Upper lobe of right lung (tissue), 1 donor: ENCODE measurements around the gene NINJ2. TPM values are rescaled to one million over a fixed set of nuclear protein-coding genes. Genes with fewer than 3 reads are reported as not detected.
"Not testable (repeated sequence)": the region's sequence is repeated elsewhere in the genome, so short reads cannot be mapped to it uniquely, and the experiment has no call there.

Experiments used
- ATAC-seq: fragments of 200-7000 bp; cut with Tn5 transposase; one replicate; pipeline ENCODE4 v1.9.1; 2020; ENCODE audit warnings: mild to moderate bottlenecking, moderate library complexity
- DNase-seq: peaks from one replicate; pipeline ENCODE4 v3.0.0-alpha.2; 2020
- H3K27ac ChIP-seq: fragments of 200-600 bp; one replicate; pipeline ENCODE4 v1.8.0; 2022
- H3K27me3 ChIP-seq: fragments of 200-600 bp; one replicate; pipeline ENCODE4 v1.8.0; 2022; ENCODE audit warnings: mild to moderate bottlenecking
- H3K36me3 ChIP-seq: fragments of 200-600 bp; one replicate; pipeline ENCODE4 v1.8.0; 2022
- H3K4me1 ChIP-seq: fragments of 200-600 bp; one replicate; pipeline ENCODE4 v1.8.0; 2022
- H3K4me3 ChIP-seq: fragments of 200-600 bp; one replicate; pipeline ENCODE4 v1.8.0; 2022; ENCODE audit warnings: mild to moderate bottlenecking
- H3K9me3 ChIP-seq: fragments of 200-600 bp; one replicate; pipeline ENCODE4 v1.8.0; 2022
- intact Hi-C: fragments of 100-400 bp; cut with DNase I; formaldehyde crosslinking; loops from one replicate; pipeline ENCODE4 v1.11.0; 2022
- long read RNA-seq: library from polyadenylated mRNA; unstranded; transcript quantifications from one replicate; pipeline ENCODE4 v2.0.0, GENCODE V29; 2021
- total RNA-seq: library from RNA; stranded (reverse); fragmentation: NEBNext Ultra II Directional; extraction: Animal tissue kit (Norgen Biotek cat#: 25700); gene quantifications from one replicate; pipeline ENCODE4 v1.2.1, GENCODE V29; 2021
- TF ChIP-seq, protein P1 (sequence below): fragments of 200-600 bp; IDR thresholded peaks from one replicate; pipeline ENCODE4 v1.8.0; 2022; ENCODE audit warnings: antibody characterized with exemption
- donor health status: DM: no; HTN: yes; CAD: no; lungs with severe emphysema.

The NINJ2 gene, protein sequence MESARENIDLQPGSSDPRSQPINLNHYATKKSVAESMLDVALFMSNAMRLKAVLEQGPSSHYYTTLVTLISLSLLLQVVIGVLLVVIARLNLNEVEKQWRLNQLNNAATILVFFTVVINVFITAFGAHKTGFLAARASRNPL
- total RNA-seq, result 23.4 TPM
- long read RNA-seq, transcript NINJ2-205 (4 exons, 670 nt), result major isoform, 12 of 18 reads
- long read RNA-seq, partial matches to known transcripts, result 0 of 18 reads
- long read RNA-seq, other reads (novel, unspliced or antisense), result 5 of 18 reads

DNA sequence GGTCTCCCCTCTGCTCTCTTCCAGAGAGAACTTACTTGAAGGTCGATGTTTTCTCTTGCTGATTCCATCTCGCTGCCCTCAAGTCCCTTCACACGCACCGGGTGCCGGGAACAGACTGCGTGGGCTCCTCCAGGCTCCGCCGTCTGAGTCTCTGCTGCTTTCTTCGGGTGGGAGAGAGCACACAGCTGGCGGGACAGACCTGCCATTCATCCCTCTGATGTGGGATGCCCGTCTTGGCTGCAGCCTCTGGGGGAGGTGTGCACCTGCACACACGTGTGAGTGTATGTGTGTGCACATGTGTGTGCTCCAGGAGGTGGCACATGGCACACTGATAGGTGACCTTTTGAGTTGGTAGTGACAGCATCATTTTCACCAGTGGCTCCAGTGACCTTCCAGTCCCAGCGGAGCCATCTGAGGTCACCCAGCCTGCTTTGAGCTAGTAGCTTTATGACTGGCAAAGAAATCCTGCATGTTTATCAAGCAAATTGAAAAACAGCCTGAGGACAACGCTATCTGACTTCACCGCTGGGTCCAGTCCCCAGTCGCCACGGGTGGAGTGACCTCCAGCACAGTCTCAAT is at the start of gene NINJ2:
NINJ2 (minus strand) TSS at position 153 of the 579 bp plus-strand sequence; CDS start at position 68, 85 bp downstream.
- intact Hi-C loops, result no loop called here
- peaks cover 5% of the 10 kb centered on the region for H3K4me1 ChIP-seq
- TF ChIP-seq, protein P1, sequence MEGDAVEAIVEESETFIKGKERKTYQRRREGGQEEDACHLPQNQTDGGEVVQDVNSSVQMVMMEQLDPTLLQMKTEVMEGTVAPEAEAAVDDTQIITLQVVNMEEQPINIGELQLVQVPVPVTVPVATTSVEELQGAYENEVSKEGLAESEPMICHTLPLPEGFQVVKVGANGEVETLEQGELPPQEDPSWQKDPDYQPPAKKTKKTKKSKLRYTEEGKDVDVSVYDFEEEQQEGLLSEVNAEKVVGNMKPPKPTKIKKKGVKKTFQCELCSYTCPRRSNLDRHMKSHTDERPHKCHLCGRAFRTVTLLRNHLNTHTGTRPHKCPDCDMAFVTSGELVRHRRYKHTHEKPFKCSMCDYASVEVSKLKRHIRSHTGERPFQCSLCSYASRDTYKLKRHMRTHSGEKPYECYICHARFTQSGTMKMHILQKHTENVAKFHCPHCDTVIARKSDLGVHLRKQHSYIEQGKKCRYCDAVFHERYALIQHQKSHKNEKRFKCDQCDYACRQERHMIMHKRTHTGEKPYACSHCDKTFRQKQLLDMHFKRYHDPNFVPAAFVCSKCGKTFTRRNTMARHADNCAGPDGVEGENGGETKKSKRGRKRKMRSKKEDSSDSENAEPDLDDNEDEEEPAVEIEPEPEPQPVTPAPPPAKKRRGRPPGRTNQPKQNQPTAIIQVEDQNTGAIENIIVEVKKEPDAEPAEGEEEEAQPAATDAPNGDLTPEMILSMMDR, result no peak
- no peak within 1 kb of the TSS for H3K27ac ChIP-seq
- H3K9me3 ChIP-seq, result no peaks in the 10 kb centered on the region
- peak within 1 kb of the TSS; percentile 15 for H3K4me3 ChIP-seq
- no peaks in the 10 kb centered on the region for H3K36me3 ChIP-seq
- DNase-seq (no peak), ATAC-seq (peak; percentile 11)
- H3K27me3 ChIP-seq, result no peaks in the 10 kb centered on the region

DNA sequence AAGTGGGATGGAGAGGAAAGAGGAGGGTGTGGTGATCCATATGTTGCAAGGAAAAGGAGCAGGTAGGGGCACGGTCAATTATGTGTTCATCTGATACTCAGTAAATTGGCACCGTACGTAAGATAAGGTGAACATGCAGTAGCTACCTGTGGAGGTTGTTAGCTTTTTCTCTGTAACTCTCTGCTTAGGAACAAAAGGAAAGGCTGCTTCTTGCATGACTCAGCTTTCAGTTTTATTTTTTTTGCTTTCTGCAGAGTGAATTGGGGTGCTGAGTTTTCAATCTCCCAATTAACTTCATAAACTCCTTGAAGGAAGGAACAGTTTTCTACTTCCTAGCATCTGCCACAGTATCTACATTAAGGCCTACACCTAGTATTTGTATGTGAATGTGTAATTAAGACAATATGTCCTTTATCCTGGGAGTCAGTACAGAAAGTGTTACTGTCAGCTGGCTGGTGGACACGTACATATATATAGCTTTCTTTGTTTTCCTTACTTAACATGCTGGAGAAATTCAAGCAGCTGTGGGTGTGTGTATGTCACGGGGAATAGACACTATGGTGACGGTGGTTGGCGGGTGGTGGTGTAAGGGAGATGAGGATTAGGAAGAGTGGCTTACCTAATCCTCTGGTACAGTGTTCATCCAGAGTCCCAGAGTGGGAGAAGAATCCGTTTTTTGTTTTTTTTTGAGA is 49.1 kb upstream of the NINJ2 start:
- H3K36me3 ChIP-seq, result no peaks in the 10 kb centered on the region
- intact Hi-C loops, result no loop called here
- H3K9me3 ChIP-seq, result no peaks in the 10 kb centered on the region
- H3K27me3 ChIP-seq, result no peaks in the 10 kb centered on the region
- no peak overlapping the region for H3K4me3 ChIP-seq
- no peak for ATAC-seq
- no peak overlapping the region for H3K27ac ChIP-seq
- no peaks in the 10 kb centered on the region for H3K4me1 ChIP-seq
- TF ChIP-seq, protein P1, result no peak
- no peak for DNase-seq

DNA sequence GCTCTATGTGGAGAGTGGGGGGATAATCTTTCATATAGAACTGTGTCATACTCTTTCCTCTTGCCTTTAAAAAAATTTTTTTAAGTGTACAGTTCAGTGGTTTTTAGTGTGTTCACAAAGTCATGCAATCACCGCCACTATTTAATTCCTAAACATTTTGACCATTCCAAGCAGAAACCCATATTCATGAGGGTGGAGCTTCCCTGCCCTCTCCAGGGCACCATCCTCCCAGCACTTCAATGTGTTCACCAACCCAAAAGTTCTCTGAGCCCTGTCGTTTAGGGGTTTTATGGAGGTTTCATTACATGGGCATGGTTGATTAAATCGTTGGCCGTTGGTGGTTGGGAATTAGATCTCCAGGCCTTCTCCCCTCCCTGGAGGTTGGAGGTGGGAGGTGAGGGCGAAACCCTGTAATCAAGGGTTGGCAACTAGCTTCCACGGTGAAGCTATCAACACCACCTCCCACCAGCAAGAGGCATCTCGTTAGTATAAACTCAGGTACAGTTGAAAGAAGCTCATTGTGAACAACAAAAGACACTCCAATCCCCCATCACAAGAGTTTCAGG is 46.3 kb upstream of the NINJ2 start:
- Histone ChIP-seq H3K27ac (no peak overlapping the region), H3K4me1 (no peaks in the 10 kb centered on the region), H3K36me3 (no peaks in the 10 kb centered on the region), H3K4me3 (no peak overlapping the region), H3K27me3 (no peaks in the 10 kb centered on the region), H3K9me3 (no peaks in the 10 kb centered on the region)
- DNase-seq, result no peak
- intact Hi-C loops, result no loop called here
- TF ChIP-seq, protein P1, result no peak
- ATAC-seq, result no peak

DNA sequence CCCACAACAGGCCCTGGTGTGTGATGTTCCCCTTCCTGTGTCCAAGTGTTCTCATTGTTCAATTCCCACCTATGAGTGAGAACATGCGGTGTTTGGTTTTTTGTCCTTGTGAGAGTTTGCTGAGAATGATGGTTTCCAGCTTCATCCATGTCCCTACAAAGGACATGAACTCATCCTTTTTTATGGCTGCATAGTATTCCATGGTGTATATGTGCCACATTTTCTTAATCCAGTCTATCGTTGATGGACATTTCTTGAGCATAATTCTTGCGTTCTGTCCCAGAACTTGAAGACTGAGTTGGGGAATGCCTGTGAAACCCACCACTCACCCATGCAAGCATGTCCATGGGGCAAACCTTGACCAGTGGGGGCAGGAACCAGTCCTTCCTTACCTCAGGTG is 44.8 kb upstream of the NINJ2 start:
- H3K27ac ChIP-seq, H3K36me3 ChIP-seq, ATAC-seq, H3K4me3 ChIP-seq, H3K27me3 ChIP-seq, intact Hi-C loops, H3K4me1 ChIP-seq, H3K9me3 ChIP-seq, DNase-seq: not testable (repeated sequence)

DNA sequence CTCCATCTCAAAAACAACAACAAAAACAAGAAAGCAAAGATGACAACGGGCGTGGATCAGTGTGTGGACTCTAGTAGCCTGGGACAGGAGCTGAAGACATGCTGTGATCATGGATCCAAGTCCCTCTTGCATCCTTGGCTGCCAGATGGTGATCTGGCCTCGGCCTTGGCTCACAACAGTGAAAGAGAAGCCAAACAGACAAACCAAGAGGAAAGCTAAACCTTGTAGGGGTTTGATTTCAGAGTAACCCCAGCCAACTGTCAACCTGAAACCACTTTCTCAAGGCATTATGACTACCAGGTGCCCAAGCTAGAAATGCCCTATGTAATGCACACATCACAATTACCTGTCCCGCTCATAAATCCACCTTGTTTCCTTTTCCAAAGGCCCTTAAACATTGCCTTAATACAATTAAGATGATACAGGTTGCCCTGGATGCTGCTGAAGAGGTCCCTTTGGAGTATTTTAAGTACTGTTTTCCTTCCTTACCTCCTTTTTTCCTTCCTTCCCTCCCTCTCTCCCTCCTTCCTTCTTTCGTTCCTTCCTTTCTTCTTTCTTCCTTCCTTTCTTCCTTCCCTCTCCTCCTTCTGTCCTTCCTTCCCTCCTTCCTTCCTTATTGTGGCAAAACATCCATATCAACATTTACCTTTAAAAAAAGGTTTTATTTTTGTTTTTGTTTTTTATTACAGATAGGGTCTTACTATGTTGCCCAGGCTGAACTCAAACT is 41.4 kb upstream of the NINJ2 start:
- H3K36me3 ChIP-seq, result no peaks in the 10 kb centered on the region
- no peaks in the 10 kb centered on the region for H3K27me3 ChIP-seq
- H3K9me3 ChIP-seq, result no peaks in the 10 kb centered on the region
- H3K27ac ChIP-seq, result no peak overlapping the region
- no peak for DNase-seq
- no peak for ATAC-seq
- no peak overlapping the region for H3K4me3 ChIP-seq
- intact Hi-C loops, result no loop called here
- TF ChIP-seq, protein P1, result no peak
- H3K4me1 ChIP-seq, result no peaks in the 10 kb centered on the region
